Stimulated activated CD4-positive, alpha-beta T cell treated with anti-CD3 and anti-CD28 coated beads, Interleukin-4, amount 100 ng/mL, for 1 hour (primary cell): ENCODE data around the gene ZNF214.
"Not testable (repeated sequence)": the region's sequence is repeated elsewhere in the genome, so short reads cannot be mapped to it uniquely, and the experiment has no call there.

Experiments used
- DNase-seq: peaks from one replicate; pipeline ENCODE4 v3.0.0-alpha.2; 2020

The ZNF214 gene

GRCh38 chr11:6986487-6986886, 33.7 kb downstream of the ZNF214 start:
- DNase-seq = no peak

GRCh38 chr11:6979365-6979764, 40.8 kb downstream of the ZNF214 start:
- no peak for DNase-seq

- DNase-seq = not testable (repeated sequence)
Measured at GRCh38 chr11:6969854-6970253, 50.3 kb downstream of the ZNF214 start.

GRCh38 chr11:6968816-6969215, 51.3 kb downstream of the ZNF214 start:
- DNase-seq = no peak

GRCh38 chr11:6962673-6963072, 57.5 kb downstream of the ZNF214 start:
- no peak for DNase-seq

- DNase-seq = no peak
Measured at GRCh38 chr11:6962141-6962540, 58.0 kb downstream of the ZNF214 start.

- DNase-seq = not testable (repeated sequence)
Measured at GRCh38 chr11:6954248-6954647, 65.9 kb downstream of the ZNF214 start.
